ENCODE results near the gene RAB4A.

The RAB4A gene

GRCh38 chr1:229296541-229296941, 25.6 kb downstream of the RAB4A start:
- TF ChIP-seq ZNF747 (tag by site-specific recombination; IDR thresholded peaks at IDR 0.05) (no peak), ZFP37 (tag by site-specific recombination; IDR thresholded peaks at IDR 0.05) (0 out of 2 replicates have a peak, but pooled peaks have one; percentile 30)
- H3K27ac ChIP-seq (ENCODE audit: extremely low read depth, low read depth, low read length) = no peak overlapping the region
- CTCF ChIA-PET = interaction anchor here (0.7 to 1.2 kb wide), 2 partner anchors 8 to 39 kb away, joined by 3 read pairs; no protein-coding TSS in a partner anchor
- POLR2A ChIA-PET = no interaction called here
- H3K36me3 ChIP-seq (ENCODE audit: control insufficient read depth in 2 of 2, insufficient read depth in 1 of 2, low read length in 2 of 2) = peaks cover 18 to 59% of the 10 kb centered on the region in 2 experiments
- no peaks in the 10 kb centered on the region for H3K4me1 ChIP-seq (ENCODE audit: control insufficient read depth, insufficient read depth, low read length)
- H3K9me3 ChIP-seq (ENCODE audit: control insufficient read depth, insufficient read depth, low read depth, low read length) = no peaks in the 10 kb centered on the region
- H3K4me3 ChIP-seq (ENCODE audit: low read depth, low read length) = no peak overlapping the region

DNA sequence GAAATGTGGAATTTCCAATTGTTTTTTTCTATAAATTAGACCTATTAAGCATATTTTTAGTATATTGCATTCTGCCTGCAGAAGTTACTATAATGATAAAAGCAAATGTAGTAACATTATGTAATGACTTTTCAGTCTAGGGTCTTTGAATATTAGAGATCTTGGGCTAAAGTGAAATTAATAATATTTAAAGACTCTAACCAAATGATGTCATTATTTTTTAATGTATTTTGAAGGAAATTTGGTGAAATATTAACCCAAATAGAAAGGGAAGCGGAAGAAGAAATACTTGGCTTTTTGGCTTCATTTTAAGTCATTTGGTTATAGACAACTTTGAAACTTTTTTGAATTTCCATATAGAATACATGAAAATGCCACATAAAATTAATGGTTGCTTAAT, 26.8 kb downstream of the RAB4A start:
- ChIA-PET POLR2A (no interaction called here), CTCF (interaction anchor here (1.3 kb wide), 1 partner anchor 40 kb away, joined by 3 read pairs; no protein-coding TSS in a partner anchor)
- H3K9me3 ChIP-seq (ENCODE audit: control insufficient read depth, insufficient read depth, low read depth, low read length) = no peaks in the 10 kb centered on the region
- no peak overlapping the region for H3K4me3 ChIP-seq (ENCODE audit: low read depth, low read length)
- no peak overlapping the region for H3K27ac ChIP-seq (ENCODE audit: extremely low read depth, low read depth, low read length)
- peaks cover 22 to 61% of the 10 kb centered on the region in 2 experiments for H3K36me3 ChIP-seq (ENCODE audit: control insufficient read depth in 2 of 2, insufficient read depth in 1 of 2, low read length in 2 of 2)
- no peaks in the 10 kb centered on the region for H3K4me1 ChIP-seq (ENCODE audit: control insufficient read depth, insufficient read depth, low read length)
- TF ChIP-seq HOXC10 (CRISPR knock-in tag; IDR thresholded peaks at IDR 0.05) (no peak), ZNF580 (tag by site-specific recombination; IDR thresholded peaks at IDR 0.05) (no peak), ZNF404 (tag by site-specific recombination; IDR thresholded peaks at IDR 0.05) (no peak), WT1 (tag by site-specific recombination; IDR thresholded peaks at IDR 0.05) (no peak), ZBTB48 (tag by site-specific recombination; IDR thresholded peaks at IDR 0.05) (no peak), ZNF280C (tag by site-specific recombination; IDR thresholded peaks at IDR 0.05) (no peak), ZNF433 (tag by site-specific recombination; IDR thresholded peaks at IDR 0.05; ENCODE audit: low read depth) (no peak), ZNF513 (tag by site-specific recombination; IDR thresholded peaks at IDR 0.05) (no peak)
- TF ChIP-seq, protein P1, sequence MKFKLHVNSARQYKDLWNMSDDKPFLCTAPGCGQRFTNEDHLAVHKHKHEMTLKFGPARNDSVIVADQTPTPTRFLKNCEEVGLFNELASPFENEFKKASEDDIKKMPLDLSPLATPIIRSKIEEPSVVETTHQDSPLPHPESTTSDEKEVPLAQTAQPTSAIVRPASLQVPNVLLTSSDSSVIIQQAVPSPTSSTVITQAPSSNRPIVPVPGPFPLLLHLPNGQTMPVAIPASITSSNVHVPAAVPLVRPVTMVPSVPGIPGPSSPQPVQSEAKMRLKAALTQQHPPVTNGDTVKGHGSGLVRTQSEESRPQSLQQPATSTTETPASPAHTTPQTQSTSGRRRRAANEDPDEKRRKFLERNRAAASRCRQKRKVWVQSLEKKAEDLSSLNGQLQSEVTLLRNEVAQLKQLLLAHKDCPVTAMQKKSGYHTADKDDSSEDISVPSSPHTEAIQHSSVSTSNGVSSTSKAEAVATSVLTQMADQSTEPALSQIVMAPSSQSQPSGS (tag by site-specific recombination; IDR thresholded peaks at IDR 0.05; ENCODE audit: low read depth) = peak; percentile 91

- TF ChIP-seq, protein P2, sequence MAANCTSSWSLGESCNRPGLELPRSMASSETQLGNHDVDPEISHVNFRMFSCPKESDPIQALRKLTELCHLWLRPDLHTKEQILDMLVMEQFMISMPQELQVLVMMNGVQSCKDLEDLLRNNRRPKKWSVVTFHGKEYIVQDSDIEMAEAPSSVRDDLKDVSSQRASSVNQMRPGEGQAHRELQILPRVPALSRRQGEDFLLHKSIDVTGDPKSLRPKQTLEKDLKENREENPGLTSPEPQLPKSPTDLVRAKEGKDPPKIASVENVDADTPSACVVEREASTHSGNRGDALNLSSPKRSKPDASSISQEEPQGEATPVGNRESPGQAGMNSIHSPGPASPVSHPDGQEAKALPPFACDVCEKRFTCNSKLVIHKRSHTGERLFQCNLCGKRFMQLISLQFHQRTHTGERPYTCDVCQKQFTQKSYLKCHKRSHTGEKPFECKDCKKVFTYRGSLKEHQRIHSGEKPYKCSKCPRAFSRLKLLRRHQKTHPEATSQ (tag by site-specific recombination; IDR thresholded peaks at IDR 0.05) = no peak
- no peak for TF ChIP-seq TCF7L2 (IDR thresholded peaks at IDR 0.05; ENCODE audit: borderline replicate concordance, low read depth, low read length)
- TF ChIP-seq ZNF221 (tag by site-specific recombination; IDR thresholded peaks at IDR 0.05; ENCODE audit: borderline replicate concordance) = no peak
- no peak for TF ChIP-seq ZNF292 (tag by site-specific recombination; IDR thresholded peaks at IDR 0.05; ENCODE audit: borderline replicate concordance, low read depth)
- TF ChIP-seq ZNF146 (tag by site-specific recombination; IDR thresholded peaks at IDR 0.05) = no peak
Measured at GRCh38 chr1:229298420-229298819, 27.5 kb downstream of the RAB4A start.

More at GRCh38 chr1:229298420-229298819, 27.5 kb downstream of the RAB4A start:
- Histone ChIP-seq H3K4me3 (ENCODE audit: low read depth, low read length) (no peak overlapping the region), H3K27ac (ENCODE audit: extremely low read depth, low read depth, low read length) (no peak overlapping the region), H3K9me3 (ENCODE audit: control insufficient read depth, insufficient read depth, low read depth, low read length) (no peaks in the 10 kb centered on the region), H3K4me1 (ENCODE audit: control insufficient read depth, insufficient read depth, low read length) (no peaks in the 10 kb centered on the region), H3K36me3 (ENCODE audit: control insufficient read depth in 2 of 2, insufficient read depth in 1 of 2, low read length in 2 of 2) (peaks cover 29 to 68% of the 10 kb centered on the region in 2 experiments)
- POLR2A ChIA-PET = no interaction called here
- CTCF ChIA-PET = interaction anchor here (0.6 to 1.3 kb wide), 3 partner anchors 40 to 508 kb away, joined by 3 read pairs; no protein-coding TSS in a partner anchor

Measured in HEK293 (cell line).